ENCODE measurements around the gene TCEAL9.
"Not testable (repeated sequence)": the region's sequence is repeated elsewhere in the genome, so short reads cannot be mapped to it uniquely, and the experiment has no call there.

TCEAL9 gene, protein sequence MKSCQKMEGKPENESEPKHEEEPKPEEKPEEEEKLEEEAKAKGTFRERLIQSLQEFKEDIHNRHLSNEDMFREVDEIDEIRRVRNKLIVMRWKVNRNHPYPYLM

DNA sequence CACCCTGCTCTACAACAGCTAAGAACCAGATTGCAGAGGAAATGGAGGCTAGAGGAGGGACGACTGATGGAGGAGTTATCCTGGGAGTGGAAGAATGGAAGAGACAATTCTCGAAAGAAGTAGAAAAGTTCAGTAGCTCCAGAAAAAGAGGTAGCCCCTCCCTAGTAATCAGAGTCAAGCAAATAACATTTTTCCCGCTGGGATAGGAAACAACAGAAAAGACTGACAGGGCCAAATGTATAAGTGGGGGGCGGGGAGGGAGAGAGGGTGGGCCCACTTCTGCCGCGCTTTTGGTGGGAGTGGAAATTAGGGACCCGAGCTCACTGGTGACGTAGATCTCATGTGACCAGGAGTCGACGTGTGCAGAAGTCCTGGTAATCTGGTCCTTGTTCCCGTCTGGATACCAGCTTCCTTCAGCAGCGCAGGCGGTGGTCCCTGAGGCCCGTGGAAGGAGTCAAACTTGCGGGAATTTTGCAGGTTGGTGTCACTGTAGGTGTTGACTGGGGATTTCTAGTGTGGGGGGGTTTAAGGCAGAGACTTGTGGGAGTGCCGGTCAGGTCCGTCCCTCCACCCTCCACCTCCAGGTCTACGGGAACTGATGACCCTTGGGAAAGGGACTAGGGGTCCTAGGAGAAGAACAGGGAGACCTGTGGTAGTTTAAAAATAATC lies at the start of gene TCEAL9:
TSS of gene TCEAL9 (plus strand) at position 377 of the 669 bp plus-strand sequence. CDS start 1,179 bp downstream, outside the sequence.
- DNase-seq = peak; percentile 83 to 88

DNA sequence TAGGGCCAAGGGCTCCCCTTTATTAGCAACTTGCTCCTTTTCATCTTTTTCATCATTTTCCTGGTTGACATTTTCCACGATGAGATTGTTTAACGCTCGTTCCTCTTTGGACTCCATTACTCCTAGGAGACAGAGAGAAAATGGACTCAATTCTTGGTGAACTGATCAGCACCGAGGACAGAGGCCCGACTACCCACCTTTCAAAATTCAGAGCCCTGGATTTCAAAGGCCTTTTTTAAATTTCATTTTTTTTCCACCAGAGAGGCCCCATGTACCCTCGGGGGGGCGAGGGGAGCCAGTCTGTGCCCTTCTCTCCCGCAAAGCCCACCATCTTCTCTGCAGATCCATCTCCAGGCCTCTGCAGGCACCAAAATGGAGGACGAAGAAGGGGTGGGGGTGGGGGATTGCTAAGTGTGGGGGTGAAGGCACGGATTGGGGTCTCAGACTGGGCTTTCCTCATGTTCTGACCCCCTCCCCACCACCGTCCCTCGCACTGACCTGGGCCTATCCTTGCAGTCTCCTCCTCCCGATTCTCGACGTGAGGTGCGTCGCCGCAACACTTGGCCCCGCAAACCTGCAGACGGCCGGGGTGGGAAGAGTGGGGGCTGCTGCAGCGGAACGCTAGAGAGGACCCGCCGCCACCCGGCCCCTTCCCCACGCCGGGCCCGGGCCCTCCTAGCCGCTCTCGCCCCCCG lies 46.3 kb upstream of the TCEAL9 start:
- peak in 1 of 2 experiments; percentile 11 for DNase-seq

DNA sequence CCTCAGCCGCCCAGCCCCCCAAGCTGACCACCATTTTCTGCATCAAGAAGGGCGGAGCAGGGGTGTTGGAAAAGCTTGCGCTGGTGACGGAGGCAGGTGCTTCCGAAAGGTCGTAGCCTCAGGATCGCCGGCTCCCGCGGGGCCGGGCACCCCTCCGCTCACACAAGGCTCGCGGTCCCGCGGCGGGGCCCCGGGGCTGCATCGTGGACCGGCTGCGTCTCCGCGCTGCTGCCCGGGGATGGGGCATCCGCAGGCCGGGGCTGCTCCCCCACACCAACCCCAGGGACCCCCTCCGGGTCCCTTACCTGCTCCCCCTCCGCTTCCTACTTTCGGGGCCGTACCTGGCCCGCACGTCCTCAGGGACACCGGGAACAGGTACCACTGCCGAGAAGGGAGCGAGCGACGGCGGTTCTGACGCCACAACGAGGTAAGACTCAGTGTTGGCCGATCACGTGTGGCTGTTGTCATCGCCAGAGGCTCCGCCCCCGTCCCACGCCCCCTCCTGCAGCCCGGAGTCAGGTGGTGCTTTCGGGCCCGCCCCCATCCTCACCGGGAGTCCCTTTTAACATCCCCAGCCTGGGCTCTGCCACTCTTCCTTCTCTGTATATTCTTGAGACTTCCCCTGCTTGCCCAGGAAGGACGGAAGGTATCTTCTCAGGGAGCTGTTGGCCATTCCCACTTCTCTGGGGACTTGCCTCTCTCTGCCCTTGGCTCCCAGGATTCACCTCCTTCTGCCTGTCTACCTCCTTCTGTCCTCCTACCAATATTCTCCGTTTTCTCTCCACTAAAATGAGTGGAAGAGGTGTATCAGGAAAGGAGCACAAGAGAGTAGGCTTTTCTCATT lies 45.5 kb upstream of the TCEAL9 start, which contains the start of gene BEX2:
TSS of gene BEX2 (minus strand) at position 436 of the 844 bp plus-strand sequence. CDS start 1,014 bp downstream, outside the sequence.
- DNase-seq = peak; percentile 89 to 91

DNA sequence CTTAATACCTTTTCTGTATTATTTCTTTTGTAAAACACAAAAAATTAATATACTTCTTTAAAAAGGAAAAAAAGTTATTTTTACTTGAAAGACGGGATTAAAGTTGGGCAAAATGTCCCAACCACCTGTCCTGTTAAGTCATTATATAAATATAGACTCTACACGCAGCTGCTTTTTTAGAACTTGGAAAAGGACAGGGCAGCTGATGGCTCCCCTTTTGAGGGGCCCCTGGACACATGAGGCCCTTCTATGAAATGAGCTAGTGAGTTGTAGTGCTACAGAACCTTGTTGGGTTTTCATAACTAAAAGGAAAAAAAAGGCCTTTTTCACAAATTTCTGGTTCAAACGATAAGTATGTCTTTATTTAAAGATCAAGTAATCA lies 44.9 kb upstream of the TCEAL9 start:
- DNase-seq = no peak

DNA sequence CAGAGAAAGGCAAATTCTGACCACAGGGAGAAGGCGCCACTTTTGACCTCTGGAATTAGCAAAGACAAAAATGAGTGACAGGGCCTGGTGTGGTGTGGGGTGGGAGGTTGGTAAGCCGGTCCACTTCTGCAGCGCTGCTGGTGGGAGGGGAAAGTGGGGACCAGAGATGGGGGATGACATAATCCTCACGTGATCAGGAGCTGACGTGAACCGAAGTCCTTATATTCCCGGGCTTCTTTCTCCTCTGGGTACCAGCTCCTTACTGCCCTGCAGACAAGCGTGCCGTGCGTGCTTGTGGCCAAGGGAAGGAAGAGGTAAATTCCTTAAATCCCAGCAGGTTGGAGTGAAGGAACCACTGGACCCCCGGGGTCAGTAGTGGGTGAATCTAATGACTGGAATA lies 26.3 kb upstream of the TCEAL9 start, which contains the start of gene TCEAL7:
TSS of gene TCEAL7 (plus strand) at position 249 of the 400 bp plus-strand sequence. CDS start 1,165 bp downstream, outside the sequence.
- no peak for DNase-seq

DNA sequence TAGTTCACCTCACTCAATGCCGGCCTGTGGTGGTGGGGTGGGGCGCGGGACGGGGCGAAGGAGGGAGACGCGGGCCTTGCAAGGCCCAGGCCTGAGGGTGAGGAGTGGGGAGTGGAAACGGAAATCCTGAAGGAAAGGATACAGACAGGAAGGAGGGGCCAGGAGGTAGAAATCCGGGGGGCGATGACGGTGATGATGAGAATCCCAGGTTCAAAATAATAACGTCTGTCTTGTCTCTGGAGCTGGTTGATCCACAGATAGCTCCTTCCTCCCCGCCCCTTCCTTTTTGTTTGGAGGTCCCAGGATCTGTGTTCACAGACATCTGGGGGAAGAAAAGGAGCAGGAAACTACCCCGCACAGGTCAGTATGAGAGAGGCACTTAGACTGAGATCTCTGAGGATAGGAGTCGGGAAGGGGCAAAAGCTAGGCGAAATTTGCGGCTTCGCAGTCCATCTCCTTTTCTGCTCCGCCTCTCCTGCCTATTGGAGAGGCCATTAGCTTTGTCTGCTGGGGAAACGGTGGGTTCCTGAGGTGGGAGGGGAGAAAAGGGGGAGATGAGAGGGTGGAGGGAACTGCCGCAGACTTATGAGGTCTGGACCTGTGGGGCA lies 25.5 kb upstream of the TCEAL9 start:
- no peak for DNase-seq

DNA sequence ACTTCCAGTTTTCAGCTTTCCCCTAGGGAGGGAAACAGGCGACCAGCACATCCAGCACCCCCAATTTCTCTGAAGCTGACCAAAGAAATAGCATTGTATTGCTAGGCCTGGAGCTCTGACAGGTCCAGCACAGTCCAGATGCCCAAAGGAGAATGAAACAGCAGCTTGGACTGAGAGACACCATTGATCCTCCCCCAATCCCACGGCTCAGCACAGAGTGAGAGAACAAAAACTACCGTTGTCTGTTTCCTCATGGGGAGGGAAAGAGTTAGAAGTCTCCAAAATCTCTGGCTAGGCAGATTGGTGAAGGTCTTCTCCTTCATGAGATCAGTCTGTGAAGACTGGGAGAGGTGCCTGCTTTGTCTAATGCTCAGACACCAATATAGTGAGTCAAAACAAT lies 17.6 kb upstream of the TCEAL9 start:
- DNase-seq = no peak

DNA sequence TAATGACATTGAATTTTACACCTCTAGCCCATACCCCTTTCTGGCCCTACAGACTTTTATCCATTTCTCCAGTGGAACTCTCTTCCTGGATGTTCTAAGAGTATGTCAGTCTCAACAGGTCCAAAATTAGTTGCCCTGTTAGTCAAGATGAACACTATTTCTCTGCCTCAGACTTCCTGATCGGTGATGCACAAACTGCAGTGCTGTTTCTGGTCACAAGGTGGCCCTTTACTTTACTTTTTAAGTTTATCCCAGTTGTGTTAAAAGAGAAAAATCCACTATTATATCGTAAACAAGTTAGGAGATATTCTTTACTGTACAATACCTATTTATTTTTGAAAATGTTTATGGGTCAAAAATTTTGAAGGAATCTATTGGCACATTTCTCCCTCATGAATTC lies 13.2 kb upstream of the TCEAL9 start:
- DNase-seq = peak; percentile 10 to 21

DNA sequence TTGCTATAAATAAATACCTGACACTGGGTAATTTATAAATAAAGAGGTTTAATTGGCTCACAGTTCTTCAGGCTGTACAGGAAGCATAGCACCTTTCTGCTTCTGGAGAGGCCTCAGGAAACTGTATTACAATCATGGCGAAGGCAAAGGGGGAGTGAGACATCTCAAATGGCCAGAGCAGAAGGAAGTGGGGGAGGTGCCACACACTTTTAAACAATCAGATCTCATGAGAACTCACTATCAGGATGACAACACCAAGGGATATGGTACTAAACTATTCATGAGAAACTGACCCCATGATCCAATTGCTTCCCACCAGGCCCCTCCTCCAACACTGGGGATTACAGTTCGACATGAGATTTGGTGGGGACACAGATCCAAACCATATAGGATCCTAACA lies 11.7 kb upstream of the TCEAL9 start:
- no peak for DNase-seq

DNA sequence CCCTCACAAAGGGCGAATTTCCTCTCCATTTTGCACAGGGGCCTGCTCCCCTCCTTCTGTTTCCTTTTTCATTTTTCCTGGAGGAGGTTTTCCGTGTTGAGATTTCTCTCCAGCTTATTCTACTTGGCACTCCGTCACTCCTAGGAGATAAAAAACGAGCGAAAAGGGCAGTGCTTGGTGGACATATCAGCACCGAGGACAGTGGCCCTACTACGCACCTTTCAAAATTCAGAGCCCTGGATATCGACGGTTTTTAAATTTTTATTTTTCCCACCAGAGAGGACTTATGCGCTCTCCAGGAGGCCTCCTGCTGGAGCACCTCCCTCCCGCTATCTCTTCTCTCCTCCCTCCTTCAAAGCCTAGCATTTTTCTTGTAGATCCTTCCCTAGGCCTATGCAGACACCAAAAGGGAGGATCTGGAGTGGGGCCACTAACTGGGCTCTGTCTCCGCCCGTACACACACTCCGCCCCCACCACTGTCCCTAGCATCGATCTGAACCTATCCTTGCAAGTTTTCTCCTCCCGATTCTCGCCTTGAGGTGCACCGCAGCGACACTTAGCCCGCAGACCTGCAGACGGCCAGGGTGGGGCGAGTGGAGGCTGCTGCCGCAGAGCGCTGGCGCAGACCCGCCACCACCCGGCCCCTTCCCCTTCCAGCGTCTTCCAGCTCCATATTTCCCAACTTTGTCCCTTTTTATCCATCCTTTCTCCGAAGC lies 8.5 kb upstream of the TCEAL9 start:
- no peak for DNase-seq

DNA sequence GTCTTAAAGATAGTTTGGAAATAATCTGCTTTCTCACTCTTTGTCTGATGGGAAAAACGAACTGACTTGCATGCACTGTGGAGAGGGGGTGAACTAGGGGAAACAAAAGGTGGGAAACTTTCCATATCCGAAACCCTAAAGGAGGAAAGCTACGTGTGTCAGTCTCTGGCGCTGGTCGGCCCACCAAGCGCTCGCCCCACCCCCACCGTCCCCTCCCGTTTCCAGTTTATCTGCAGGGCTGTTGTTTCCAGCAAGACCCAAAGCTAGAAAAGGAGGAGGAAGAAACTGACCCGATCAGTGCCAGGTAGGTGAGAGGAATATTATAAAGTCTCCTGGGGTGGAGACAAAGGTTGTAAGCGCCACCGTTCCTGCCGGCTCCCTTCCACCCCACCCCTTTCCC lies 552 bp downstream of the TCEAL9 start:
- peak in 1 of 2 experiments; percentile 24 for DNase-seq

DNA sequence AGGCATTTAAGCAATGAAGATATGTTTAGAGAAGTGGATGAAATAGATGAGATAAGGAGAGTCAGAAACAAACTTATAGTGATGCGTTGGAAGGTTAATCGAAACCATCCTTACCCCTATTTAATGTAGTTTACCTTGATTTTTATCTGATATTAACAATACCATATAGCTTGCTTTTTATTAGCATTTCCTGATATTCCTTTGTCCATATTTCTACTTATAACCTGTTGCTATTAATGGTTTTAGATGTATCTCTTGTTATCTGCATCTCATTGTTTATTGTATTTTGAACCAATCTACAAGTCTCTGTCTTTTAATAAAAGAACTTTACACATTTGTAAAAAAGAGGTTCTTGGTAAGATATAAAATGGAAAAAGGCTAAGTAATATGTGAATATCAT lies 1.6 kb downstream of the TCEAL9 start:
- DNase-seq = no peak

DNA sequence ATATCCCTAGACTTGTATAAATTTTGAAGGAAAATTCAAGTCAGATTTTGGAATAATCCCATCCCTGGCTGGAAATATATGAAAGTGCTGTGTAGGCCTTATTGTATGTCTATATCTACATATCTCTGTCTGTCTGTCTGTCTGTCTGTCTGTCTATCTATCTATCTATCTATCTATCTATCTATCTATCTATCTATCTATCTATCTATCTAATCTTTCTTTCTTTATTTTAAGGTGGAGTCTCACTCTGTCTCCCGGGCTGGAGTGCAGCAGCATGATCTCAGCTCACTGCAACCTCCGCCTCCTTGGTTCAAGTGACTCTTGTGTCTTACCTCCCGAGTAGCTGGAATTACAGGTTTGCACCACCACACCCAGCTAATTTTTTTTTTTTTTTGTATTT lies 3.3 kb downstream of the TCEAL9 start:
- not testable (repeated sequence) for DNase-seq

DNA sequence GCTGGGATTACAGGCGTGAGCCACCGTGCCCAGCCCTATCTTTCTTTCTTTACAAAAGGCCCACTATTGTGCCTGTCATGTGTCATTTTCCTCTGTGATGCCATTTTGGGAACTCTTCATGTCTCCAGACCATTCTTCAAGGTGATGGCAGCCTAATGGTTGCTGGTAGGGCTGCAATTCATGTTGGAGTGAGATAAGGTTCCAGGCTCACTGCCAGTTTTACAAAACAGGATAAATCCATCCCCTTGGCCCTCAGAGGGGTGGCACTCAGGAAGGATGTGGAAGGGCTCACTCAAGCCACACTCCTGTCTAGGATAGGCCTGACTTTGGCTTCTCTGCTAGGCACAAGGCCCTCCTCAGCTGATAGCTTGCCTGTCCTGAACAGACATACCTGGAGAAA lies 3.8 kb downstream of the TCEAL9 start:
- DNase-seq = no peak

DNA sequence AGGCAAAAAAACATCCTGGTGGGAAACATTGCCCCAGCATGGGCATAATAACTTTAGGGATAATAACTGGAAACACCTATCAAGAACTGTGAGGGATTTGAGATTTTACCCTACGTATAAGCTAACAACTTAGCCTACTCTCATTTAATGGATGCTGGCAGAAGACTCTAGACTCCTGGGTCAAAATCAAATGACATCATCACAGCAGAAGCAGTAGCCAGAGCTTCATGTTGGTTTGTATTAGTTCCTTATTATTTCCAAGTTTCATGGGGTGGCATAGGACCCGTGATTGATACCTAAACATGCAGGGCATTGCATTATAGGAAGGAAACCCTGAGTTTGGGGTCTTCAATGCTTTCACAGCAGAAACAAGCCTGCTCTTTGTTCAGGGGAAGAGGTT lies 4.6 kb downstream of the TCEAL9 start:
- DNase-seq = no peak

DNA sequence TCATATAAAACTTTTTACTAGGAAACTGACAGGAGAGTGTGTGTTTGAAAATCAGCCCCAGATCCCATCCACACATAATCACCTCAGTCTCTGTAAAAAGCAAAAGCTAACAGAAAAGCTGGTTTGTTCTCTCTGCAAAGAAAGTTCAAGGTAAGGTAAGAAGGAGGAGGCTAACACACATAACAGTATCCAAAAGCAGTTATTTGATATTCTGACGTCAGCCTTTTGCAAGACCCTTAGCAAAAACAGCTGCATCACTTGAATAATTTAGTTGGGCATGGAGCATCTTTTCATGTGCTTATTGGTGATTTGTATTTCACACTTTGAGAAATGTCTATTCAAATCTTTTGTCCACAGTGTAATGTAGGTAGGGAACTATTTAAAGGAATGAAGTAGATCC lies 5.5 kb downstream of the TCEAL9 start:
- no peak for DNase-seq

DNA sequence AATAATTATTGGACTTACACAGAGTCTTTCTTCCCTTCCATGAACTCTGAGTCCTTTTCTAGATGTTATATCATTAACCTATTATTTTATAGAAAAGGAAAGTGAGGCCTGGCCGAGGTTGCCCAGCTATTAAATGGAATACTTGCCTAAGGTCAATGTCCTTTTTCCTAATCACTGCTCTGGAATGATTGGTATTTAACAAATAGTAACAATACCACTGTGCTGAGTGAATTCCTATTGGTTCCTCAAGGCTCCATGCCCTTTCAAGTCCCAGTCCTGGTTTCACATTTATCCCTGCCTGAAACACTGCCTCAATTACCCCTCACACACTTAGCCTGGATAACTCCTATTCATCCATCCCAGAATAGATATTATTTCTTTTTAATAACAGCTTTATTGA lies 6.2 kb downstream of the TCEAL9 start:
- DNase-seq = no peak

DNA sequence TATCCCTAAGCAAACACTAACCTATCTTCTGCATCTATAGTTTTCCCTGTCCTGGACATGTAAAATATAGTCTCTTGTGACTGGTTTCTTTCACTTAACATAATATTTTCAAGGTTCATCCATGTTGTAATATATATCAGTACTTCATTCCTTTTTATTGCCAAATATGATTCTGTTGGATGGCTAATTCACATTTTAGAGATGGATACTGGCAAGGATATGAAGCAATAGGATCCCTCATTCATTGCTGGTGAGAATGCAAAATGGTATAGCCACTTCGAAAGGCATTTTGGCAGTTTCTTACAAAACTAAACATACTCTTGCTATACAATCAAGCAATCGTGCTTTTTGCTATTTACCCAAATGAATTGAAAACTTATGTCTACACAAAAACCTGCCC lies 6.7 kb downstream of the TCEAL9 start:
- no peak for DNase-seq

DNA sequence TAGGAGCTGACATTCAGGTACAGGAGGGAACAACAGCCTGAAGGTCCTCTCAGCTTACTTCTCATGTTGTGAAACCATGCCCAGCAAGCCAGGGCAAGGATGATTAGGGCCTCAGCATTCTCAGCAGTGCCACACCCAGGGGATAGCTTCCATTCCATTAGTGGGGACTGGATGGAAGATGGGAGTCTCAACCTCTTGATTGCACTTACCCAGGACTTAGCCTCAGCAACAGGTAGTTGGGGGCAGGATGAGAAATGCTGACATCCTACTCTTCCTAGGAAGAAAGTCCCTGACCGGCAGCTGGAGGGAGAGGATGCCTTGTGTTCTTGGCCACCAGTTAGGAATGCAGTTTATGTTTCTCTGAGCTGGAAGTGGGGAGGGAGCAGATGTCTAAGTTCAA lies 11.2 kb downstream of the TCEAL9 start:
- no peak for DNase-seq

DNA sequence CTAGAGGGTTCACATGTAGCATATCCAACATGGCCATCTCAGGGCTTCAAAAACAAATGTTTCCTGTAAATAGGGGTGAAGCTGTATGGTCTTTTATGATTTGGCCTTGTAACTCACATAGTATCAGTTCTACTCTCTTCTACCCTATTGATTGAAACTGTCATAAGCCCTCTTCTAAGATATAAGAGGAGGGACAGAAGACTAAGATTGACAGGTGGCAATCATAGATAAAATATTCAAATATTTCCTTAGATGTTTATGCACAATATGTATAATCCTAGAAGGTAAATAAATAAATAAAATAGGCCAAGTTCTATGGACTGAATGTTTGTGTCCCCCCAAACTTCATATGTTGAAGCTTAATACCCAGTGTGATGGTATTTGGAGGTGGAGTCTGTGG lies 13.2 kb downstream of the TCEAL9 start:
- DNase-seq = no peak

DNA sequence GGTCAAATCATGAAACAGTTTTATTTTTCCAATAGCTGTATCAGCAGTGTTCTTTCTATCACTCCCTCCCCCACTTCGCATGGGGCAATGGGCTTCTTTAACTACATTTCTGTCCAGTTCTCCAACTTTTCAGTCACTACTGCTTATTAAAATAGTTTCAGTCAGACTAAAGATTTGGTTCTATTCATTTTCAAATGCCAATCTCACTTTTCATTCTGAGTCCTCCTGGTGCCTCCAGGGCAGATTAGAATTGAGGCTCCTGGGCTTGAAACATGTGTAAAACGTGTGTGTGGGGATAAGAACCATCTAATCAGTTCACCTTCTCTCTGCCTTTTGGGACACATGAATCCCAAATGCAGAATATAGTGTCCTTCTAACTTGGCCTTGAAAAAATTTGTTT lies 16.6 kb downstream of the TCEAL9 start:
- DNase-seq = no peak

DNA sequence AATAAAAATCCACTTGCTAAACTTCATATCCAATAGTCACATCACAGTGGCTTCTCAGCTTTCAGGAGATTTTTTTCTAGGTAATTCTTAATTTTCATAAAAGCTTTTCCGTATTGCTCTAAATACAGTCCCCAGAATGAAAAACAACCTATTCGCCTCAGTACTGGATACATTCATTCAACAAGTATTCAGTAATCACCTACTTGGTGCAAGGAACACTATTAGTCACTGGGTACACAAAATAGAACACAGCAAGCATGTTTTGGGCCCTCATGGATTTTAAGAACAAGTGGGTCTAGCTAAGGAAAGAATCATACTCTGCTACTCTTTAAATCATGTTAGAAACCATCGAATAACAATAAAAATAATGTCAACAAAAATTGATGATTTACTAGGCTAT lies 17.3 kb downstream of the TCEAL9 start:
- no peak for DNase-seq
